SKM-1 (cell line): ENCODE data around the gene CDX1.
A peak's percentile ranks its signal among the peaks of the same experiment; 100 is the strongest.

Experiments used
- DNase-seq: peaks from one replicate; lab custom pipeline; 2025; ENCODE audit not compliant: unreplicated experiment; lab: John Stamatoyannopoulos, UW

Gene CDX1

DNA sequence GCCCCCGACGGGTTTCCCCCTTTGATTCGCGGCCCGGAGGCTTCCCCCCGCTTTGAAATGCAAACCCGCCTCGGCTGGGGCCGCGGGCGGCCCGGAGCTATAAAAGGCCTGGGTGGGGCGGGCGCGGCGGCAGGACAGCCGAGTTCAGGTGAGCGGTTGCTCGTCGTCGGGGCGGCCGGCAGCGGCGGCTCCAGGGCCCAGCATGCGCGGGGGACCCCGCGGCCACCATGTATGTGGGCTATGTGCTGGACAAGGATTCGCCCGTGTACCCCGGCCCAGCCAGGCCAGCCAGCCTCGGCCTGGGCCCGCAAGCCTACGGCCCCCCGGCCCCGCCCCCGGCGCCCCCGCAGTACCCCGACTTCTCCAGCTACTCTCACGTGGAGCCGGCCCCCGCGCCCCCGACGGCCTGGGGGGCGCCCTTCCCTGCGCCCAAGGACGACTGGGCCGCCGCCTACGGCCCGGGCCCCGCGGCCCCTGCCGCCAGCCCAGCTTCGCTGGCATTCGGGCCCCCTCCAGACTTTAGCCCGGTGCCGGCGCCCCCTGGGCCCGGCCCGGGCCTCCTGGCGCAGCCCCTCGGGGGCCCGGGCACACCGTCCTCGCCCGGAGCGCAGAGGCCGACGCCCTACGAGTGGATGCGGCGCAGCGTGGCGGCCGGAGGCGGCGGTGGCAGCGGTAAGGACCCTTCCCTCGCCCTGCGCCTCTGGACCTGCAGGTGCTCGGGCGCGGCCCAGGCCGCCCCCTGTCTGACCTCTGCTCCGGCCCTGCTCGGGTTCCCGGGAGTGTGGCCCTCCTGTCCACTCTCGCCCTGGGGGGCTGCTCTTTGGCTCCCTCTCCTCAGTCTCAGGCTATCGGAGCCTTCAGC is at the start of gene CDX1:
Gene CDX1, plus strand, starts transcription at position 129 of the 862 bp plus-strand sequence. Its CDS starts 99 bp downstream, at position 228.
- DNase-seq, result no peak

- no peak for DNase-seq
Observed at GRCh38 chr5:150117945-150118560, 48.5 kb upstream of the CDX1 start.

GRCh38 chr5:150118561-150119229 is 47.9 kb upstream of the CDX1 start:
- DNase-seq, result no peak

DNA sequence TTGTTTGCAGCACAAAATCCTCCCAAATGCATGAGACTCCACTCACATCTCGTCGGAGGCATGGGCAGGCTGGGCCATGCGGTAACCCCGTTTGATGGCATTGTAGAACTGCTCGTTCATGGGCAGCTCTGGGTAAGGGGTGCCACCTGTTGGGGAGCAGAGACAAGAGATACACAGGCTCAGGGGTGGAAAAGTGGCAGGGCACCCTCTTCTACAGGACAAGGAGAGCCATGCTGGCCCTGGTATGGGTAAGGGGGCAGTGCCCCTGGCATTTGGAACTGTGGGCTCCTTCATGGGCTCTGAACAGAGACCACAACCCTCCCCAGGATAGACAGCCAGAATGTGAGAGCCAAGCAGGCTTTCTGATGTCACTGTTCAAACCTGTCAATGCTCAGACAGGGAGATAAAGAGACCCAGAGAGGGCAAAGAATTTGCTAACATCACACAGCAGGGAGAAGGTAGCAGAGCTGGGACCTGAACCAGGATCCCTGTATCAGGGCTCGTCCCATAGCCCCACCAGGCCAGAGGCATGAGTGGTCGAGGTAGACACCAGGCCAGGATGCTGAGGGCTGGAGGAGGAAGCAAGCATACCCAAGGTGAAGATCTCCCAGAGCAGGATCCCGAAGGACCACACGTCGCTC is 47.0 kb upstream of the CDX1 start:
- DNase-seq, result no peak

DNA sequence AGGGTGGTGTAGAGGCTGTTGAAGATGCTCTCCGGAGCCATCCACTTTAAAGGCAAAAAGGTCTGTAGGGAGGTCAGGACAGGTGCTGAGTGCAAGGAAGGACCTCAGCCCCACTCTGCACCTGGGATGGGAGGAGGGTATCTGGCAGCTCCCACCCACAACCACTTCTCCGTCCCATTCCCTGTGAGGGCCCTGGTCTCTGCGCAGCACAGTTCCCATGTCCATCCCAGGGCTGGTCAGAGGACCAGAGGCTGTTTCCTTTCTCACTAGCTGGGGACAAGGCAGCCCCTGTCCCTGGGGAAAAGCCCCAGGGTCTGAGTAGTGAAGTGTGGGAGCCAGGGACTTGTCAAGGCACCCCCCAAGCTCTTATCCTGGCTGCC is 46.5 kb upstream of the CDX1 start:
- no peak for DNase-seq

- no peak for DNase-seq
Observed at GRCh38 chr5:150120617-150121447, 45.7 kb upstream of the CDX1 start.

GRCh38 chr5:150121448-150122157 is 45.0 kb upstream of the CDX1 start:
- no peak for DNase-seq

- DNase-seq, result peak; percentile 87
Observed at GRCh38 chr5:150122158-150122510, 44.4 kb upstream of the CDX1 start.

GRCh38 chr5:150122536-150123481 is 43.8 kb upstream of the CDX1 start:
- DNase-seq, result no peak

DNA sequence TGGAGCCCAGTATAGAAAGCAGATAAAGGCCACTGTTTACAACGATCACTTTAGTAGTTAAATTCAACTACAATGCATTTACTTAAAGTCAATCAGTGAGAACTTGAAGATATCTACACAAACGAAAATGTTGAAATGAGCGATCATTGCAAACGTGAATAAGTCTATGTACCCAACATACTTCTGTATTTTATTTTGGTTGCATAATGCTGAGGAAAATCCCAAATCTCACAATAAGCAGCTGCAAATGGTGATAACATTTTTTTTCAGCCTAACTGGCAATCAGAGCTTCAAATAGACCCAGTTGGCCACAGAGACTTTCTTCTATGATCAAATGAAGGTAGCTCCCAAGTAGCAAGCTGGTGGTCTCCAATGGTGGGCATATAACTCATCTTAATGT is 43.0 kb upstream of the CDX1 start:
- no peak for DNase-seq

- no peak for DNase-seq
Observed at GRCh38 chr5:150124111-150124557, 42.4 kb upstream of the CDX1 start.

GRCh38 chr5:150124596-150124995 is 42.0 kb upstream of the CDX1 start:
- DNase-seq, result no peak

GRCh38 chr5:150125334-150125733 is 41.2 kb upstream of the CDX1 start:
- no peak for DNase-seq

- DNase-seq, result no peak
Observed at GRCh38 chr5:150126199-150126920, 40.2 kb upstream of the CDX1 start.

GRCh38 chr5:150126921-150127265 is 39.7 kb upstream of the CDX1 start:
- no peak for DNase-seq

DNA sequence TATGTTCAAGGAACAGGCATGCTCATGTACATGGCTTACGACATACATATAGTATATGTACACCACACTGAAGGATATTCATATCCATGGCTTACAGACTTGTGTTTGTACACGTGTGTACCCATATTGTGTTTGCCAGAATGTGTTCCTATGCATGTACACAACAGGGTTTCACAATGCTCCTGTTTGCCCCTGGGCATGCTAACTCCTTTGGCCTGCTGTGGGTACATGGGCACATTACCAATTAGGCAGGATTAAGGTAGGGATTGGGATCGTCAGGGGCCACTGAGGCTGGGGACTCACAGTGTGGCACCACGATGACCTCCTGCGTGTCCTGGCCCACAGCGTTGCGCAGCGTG is 37.1 kb upstream of the CDX1 start:
- DNase-seq, result no peak

DNA sequence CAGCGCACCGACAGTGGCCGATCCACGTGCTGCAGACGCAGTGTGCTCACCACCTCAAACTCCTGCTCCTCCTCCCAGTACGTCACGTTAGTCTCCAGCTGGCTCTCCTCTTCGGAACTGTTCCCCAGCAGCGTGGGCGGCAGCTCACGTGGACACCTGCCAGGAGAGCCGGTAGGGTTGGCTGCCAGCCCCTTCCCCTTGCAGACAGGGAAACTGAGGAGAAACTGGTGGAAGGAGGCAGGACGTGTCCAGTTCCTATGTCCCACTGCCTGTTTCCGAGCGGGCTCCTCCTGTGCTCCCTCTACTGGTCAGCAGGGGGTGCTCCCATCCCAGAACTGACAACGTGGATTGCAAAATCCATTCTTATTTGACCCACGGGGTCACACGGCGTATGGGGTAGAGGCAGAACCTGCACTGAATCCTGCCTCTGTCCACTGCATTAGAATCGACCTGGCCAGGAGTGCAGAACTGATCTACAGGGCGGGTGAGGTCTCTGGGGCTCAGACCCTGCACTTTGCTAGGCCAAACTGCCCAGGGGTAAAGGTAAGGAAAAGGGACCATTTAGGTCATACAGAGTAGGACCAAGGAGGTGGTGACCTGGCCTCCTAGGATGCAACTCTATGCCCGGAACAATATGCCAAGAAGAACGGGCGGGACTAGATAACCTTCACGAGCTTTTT is 36.6 kb upstream of the CDX1 start:
- DNase-seq, result peak; percentile 84

DNA sequence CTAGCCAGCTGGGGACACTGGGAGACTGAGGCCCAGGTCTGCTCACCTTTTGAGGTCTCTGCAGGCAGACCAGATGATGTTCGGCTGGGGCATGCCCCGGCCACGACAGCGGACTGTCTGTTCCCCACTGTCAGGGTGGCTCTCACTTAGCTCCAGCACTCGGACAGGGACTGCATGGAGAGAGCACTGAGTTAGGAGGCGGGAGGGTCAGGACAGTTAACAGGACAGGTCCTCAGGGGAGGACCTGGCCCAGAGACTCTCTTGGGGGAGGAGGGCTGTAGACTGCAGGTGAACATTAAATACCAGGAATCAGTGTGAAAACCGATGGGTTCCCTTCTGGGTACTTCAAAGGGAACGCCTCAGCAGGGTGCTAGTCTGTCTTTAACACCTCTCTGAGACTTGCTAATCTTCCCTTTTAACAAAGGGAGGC is 36.1 kb upstream of the CDX1 start:
- no peak for DNase-seq
